Raji (cell line): ENCODE data around the gene LRP11.

Source experiments
- POLR2A ChIP-seq: IDR thresholded peaks from 2 replicates; pipeline ENCODE4 v1.6.1; 2011; ENCODE audit warnings: low read depth, low read length, control low read depth; ENCODE audit not compliant: insufficient read depth

Gene LRP11

GRCh38 chr6:149861603-149862423 is 2.3 kb downstream of the LRP11 start:
- TF ChIP-seq POLR2A = no peak

DNA sequence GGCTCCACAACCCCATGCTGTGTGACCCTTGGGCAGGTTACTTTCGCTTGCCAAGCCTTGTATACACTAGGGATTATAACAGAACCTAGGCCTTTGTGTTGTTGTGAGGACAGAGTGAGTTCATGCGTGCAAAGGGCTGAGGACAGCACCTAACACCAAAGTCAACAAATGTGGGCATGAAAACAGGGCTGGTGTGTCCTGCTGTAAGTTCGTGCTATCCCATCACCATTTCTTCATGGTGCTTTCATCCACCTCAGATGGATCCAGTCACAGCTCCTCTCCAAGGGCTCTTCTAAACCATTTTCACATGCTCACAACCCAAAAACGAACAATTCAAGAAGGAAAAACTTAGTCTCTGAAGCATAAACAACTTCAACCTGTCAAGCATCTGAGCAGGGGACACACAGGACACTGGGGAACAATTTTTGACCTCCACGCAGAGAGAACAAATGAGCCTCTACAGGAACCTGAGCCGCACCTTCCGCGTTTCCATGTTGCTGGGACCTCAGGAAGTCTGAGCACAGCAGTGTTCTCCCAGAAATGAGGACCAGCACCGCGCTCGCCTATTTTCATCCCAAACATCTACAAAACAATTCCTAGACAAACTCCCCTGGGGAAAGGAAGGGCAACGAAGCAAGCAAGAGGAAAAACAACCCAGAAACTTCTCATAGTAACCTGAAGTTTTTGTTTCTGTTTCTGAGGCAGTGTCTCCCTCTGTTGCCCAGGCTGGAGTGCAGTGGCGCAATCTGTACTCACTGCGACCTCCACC is 3.1 kb downstream of the LRP11 start:
- TF ChIP-seq POLR2A = no peak

DNA sequence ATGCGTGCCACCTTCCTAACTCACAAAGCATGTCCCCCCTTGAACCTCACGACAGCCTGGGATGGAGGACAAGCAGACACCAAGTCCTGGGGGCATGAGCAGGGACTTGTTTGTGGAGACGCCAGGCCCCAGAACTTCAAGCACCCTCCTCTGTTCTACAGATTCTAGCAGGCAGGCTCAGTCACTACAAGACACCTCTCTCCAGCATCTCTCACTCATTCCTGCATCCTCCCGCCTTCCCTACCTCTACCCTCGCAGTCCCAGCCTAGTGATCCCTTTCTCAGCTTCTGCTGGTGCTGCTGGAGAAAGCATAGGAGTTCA is 3.7 kb downstream of the LRP11 start:
- no peak for TF ChIP-seq POLR2A

DNA sequence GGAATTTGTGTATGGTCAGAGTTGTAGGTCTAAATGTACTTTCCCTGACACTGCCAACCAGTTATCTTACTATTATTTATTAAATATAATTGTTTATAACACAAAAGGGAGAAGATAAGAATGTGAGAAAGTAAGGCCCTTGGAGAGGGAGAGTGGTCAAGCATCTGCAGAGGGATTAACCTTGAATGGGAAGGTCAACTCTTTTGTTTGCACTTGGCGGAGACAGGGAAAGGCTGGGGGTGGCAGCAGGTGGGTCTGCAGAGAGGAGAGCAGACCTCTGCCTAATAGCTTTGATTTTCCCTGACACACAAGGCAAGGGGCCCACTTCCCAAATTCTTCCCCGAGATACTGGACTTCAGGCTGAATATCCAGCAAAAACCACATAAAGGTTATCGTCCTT is 4.2 kb downstream of the LRP11 start:
- TF ChIP-seq POLR2A = no peak

- no peak for TF ChIP-seq POLR2A
These were observed 4.8 kb downstream of the LRP11 start for GRCh38 chr6:149859368-149859767.

- TF ChIP-seq POLR2A = no peak
These were observed 6.6 kb downstream of the LRP11 start for GRCh38 chr6:149857541-149857940.

GRCh38 chr6:149856256-149856994 is 7.7 kb downstream of the LRP11 start:
- TF ChIP-seq POLR2A = no peak

DNA sequence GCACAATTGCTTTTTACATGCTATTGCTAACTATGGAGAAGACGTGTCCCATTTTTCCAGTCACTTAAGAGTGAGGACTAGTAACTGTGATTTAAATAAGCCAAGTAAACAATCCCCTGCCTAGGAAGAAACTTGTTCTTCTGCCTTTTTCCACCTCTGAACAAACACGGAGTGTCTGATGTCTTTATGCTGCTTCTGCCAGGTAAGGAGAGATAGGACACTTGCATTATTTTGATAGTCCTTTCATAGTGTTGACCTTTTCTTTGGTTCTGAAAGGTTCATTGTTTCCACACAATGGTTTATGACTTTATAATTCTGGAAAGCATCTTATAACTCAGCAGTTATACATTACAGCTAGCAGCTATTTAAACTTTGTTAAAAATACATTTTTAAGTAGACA is 8.4 kb downstream of the LRP11 start:
- no peak for TF ChIP-seq POLR2A

- TF ChIP-seq POLR2A = no peak
These were observed 9.0 kb downstream of the LRP11 start for GRCh38 chr6:149855040-149855654.

GRCh38 chr6:149854532-149854931 is 9.6 kb downstream of the LRP11 start:
- TF ChIP-seq POLR2A = no peak

GRCh38 chr6:149852881-149853280 is 11.3 kb downstream of the LRP11 start:
- no peak for TF ChIP-seq POLR2A

- TF ChIP-seq POLR2A = peak; percentile 35; the same call in 1 of the 2 replicates
These were observed 12.0 kb downstream of the LRP11 start for GRCh38 chr6:149852180-149852579.

DNA sequence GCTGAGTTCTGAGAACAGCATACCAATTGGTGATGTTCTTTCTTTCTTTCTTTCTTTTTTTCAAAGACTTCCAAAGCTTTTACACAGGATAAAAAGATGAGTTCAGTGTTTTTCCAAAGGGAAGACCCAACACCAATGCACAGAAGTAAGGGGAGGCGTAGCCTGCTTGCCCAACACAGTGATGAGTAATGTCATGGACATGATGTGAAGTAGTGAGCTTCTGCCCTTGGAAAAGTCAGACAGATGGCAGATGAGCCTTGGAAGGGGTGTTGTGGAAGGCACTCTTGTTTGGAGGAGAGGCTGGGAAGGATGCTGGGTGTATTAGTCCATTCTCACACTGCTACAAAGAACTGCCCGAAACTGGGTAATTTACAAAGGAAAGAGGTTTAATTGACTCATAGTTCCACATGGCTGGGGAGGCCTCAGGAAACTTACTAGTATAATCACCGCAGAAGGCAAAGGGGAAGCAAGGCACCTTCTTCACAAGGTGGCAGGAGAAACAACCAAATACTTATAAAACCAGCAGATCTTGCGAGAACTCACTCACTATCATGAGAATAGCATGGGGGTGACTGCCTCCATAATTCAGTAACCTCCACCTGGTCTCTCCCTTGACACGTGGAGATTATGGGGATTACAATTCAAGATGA is 12.6 kb downstream of the LRP11 start:
- TF ChIP-seq POLR2A = no peak

DNA sequence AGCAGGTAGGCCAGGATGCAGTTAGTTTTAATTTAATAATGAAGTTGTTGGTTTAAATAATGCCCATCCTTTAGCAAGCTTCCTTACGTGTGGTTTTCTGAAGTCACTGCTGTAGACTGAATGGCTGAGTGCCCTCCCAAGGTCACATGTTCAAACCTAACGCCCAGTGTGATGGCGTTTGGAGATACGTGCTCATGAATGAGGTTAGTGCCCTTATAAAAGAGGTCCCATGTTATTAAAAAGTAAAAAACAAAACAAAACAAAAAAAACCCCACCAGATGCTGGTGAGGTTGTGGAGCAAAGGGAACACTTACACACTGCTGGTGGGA is 16.3 kb downstream of the LRP11 start:
- no peak for TF ChIP-seq POLR2A

DNA sequence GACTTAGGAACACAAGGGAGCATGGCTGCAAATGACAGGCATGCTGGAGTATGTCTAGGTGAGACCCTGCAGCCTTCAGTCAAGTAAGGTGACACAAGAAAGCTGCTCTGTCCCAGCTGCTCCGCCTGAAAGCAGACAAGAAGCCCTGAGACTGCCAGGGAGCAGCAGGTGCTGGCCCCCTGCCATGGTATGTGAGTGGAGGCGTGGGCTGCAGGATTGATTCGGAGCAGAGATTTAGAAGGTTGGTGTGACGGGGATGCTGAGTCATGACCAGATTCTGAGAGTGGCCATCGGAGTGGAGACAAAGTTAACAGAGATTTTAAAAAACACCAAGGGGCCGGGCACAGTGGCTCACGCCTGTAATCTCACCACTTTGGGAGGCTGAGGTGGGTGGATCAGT is 17.8 kb downstream of the LRP11 start:
- TF ChIP-seq POLR2A = no peak
